Adipocyte (in vitro differentiated cells): Measurements from ENCODE around the gene MEIS3.
A peak's percentile ranks its signal among the peaks of the same experiment; 100 is the strongest.

ENCODE experiments used
- DNase-seq: peaks from one replicate; pipeline ENCODE4 v3.0.0-alpha.2; 2015; ENCODE audit warnings: low read depth
- H3K27me3 ChIP-seq: replicated peaks from 2 replicates; pipeline ENCODE4 v1.7.0; 2013; ENCODE audit warnings: mild to moderate bottlenecking, low read length, moderate library complexity; ENCODE audit not compliant: control insufficient read depth, insufficient read depth
- H3K36me3 ChIP-seq: 2 replicates; pipeline ENCODE4 v1.7.0; 2013; ENCODE audit warnings: low read length, mild to moderate bottlenecking, moderate library complexity; ENCODE audit not compliant: control insufficient read depth, insufficient read depth, severe bottlenecking
- H3K4me1 ChIP-seq: 2 replicates; pipeline ENCODE4 v1.7.0; 2013; ENCODE audit warnings: mild to moderate bottlenecking, low read length, moderate library complexity; ENCODE audit not compliant: control insufficient read depth, insufficient read depth
- H3K4me3 ChIP-seq: 2 replicates; pipeline ENCODE4 v1.7.0; 2013; ENCODE audit warnings: mild to moderate bottlenecking, low read length, moderate library complexity
- H3K9ac ChIP-seq: 2 replicates; pipeline ENCODE4 v1.7.0; 2013; ENCODE audit warnings: mild to moderate bottlenecking, low read length, moderate library complexity
- H3K9me3 ChIP-seq: 2 replicates; pipeline ENCODE4 v1.7.0; 2013; ENCODE audit warnings: mild to moderate bottlenecking, low read length, moderate library complexity; ENCODE audit not compliant: control insufficient read depth

The MEIS3 gene

GRCh38 chr19:47435196-47435595 is 15.9 kb upstream of the MEIS3 start:
- DNase-seq: no peak
- no peak overlapping the region for H3K4me3 ChIP-seq
- H3K9ac ChIP-seq: no peak overlapping the region
- H3K9me3 ChIP-seq: no peaks in the 10 kb centered on the region
- no peaks in the 10 kb centered on the region for H3K36me3 ChIP-seq
- peaks cover 35% of the 10 kb centered on the region for H3K27me3 ChIP-seq
- peaks cover 3% of the 10 kb centered on the region for H3K4me1 ChIP-seq

GRCh38 chr19:47434088-47434487 is 14.8 kb upstream of the MEIS3 start:
- no peak overlapping the region for H3K9ac ChIP-seq
- no peaks in the 10 kb centered on the region for H3K36me3 ChIP-seq
- no peak overlapping the region for H3K4me3 ChIP-seq
- peaks cover 7% of the 10 kb centered on the region for H3K4me1 ChIP-seq
- no peak for DNase-seq
- peaks cover 30% of the 10 kb centered on the region for H3K27me3 ChIP-seq
- no peaks in the 10 kb centered on the region for H3K9me3 ChIP-seq

GRCh38 chr19:47433121-47433520 is 13.8 kb upstream of the MEIS3 start:
- Histone ChIP-seq H3K27me3 (peaks cover 25% of the 10 kb centered on the region), H3K36me3 (no peaks in the 10 kb centered on the region), H3K9ac (no peak overlapping the region), H3K4me3 (no peak overlapping the region), H3K4me1 (peaks cover 11% of the 10 kb centered on the region), H3K9me3 (no peaks in the 10 kb centered on the region)
- no peak for DNase-seq

- H3K9me3 ChIP-seq: no peaks in the 10 kb centered on the region
- peaks cover 18% of the 10 kb centered on the region for H3K4me1 ChIP-seq
- no peaks in the 10 kb centered on the region for H3K36me3 ChIP-seq
- peaks cover 19% of the 10 kb centered on the region for H3K27me3 ChIP-seq
- DNase-seq: no peak
- no peak overlapping the region for H3K9ac ChIP-seq
- no peak overlapping the region for H3K4me3 ChIP-seq
These were observed 13.2 kb upstream of the MEIS3 start for GRCh38 chr19:47432499-47432898.

GRCh38 chr19:47432091-47432490 is 12.8 kb upstream of the MEIS3 start:
- no peak overlapping the region for H3K9ac ChIP-seq
- H3K9me3 ChIP-seq: no peaks in the 10 kb centered on the region
- peaks cover 14% of the 10 kb centered on the region for H3K27me3 ChIP-seq
- DNase-seq: no peak
- H3K36me3 ChIP-seq: no peaks in the 10 kb centered on the region
- H3K4me1 ChIP-seq: peaks cover 18% of the 10 kb centered on the region
- H3K4me3 ChIP-seq: no peak overlapping the region

GRCh38 chr19:47430041-47430802 is 10.9 kb upstream of the MEIS3 start:
- peak overlapping the region; percentile 46 for H3K9ac ChIP-seq
- H3K36me3 ChIP-seq: no peaks in the 10 kb centered on the region
- peak overlapping the region; percentile 58 for H3K4me3 ChIP-seq
- peaks cover 18% of the 10 kb centered on the region for H3K4me1 ChIP-seq
- H3K27me3 ChIP-seq: peaks cover 15% of the 10 kb centered on the region
- DNase-seq: peak; percentile 47
- no peaks in the 10 kb centered on the region for H3K9me3 ChIP-seq

- Histone ChIP-seq H3K36me3 (no peaks in the 10 kb centered on the region), H3K4me1 (peaks cover 18% of the 10 kb centered on the region), H3K4me3 (no peak overlapping the region), H3K27me3 (peaks cover 20% of the 10 kb centered on the region), H3K9ac (no peak overlapping the region), H3K9me3 (no peaks in the 10 kb centered on the region)
- no peak for DNase-seq
These were observed 9.9 kb upstream of the MEIS3 start for GRCh38 chr19:47429140-47429793.

GRCh38 chr19:47428177-47428894 is 9.0 kb upstream of the MEIS3 start:
- Histone ChIP-seq H3K27me3 (peaks cover 29% of the 10 kb centered on the region), H3K4me1 (peaks cover 18% of the 10 kb centered on the region), H3K9me3 (no peaks in the 10 kb centered on the region), H3K36me3 (no peaks in the 10 kb centered on the region), H3K4me3 (peak overlapping the region; percentile 63), H3K9ac (peak overlapping the region; percentile 13)
- DNase-seq: peak; percentile 100

- Histone ChIP-seq H3K36me3 (no peaks in the 10 kb centered on the region), H3K9me3 (no peaks in the 10 kb centered on the region), H3K4me3 (peak overlapping the region; percentile 63), H3K4me1 (peaks cover 18% of the 10 kb centered on the region), H3K27me3 (peaks cover 38% of the 10 kb centered on the region), H3K9ac (peak overlapping the region; percentile 4)
- peak; percentile 82 for DNase-seq
These were observed 8.2 kb upstream of the MEIS3 start for GRCh38 chr19:47427241-47428176.

- no peak overlapping the region for H3K9ac ChIP-seq
- no peak overlapping the region for H3K4me3 ChIP-seq
- H3K9me3 ChIP-seq: no peaks in the 10 kb centered on the region
- peaks cover 8% of the 10 kb centered on the region for H3K4me1 ChIP-seq
- H3K36me3 ChIP-seq: no peaks in the 10 kb centered on the region
- DNase-seq: no peak
- H3K27me3 ChIP-seq: peaks cover 45% of the 10 kb centered on the region
These were observed 4.0 kb upstream of the MEIS3 start for GRCh38 chr19:47423203-47423882.
